Measurements from ENCODE around the gene MEF2B. TPM values are rescaled to one million over a fixed set of nuclear protein-coding genes. Genes with fewer than 3 reads are reported as not detected.

Gene MEF2B
- total and polyA plus RNA-seq, 10 of the 15 experiments (the other 5 are each of a cell fraction or from before 2014, with no cell fraction given): 0.09 to 33.0 (median 8.9) TPM

GRCh38 chr19:19109601-19110000 is 60.5 kb downstream of the MEF2B start:
- in situ Hi-C loops (cut with MboI) (no loop called here), intact Hi-C loops (cut with micrococcal nuclease; ENCODE audit: unreplicated experiment) (no loop called here)
- no peak for FAIRE-seq
- no peaks in the 10 kb centered on the region for H3K27me3 ChIP-seq (replicated peaks in 1 of 2; ENCODE audit: control insufficient read depth in 2 of 2, insufficient read depth in 2 of 2, low read length in 1 of 2)
- H3K4me3 ChIP-seq: no peak overlapping the region
- TF ChIP-seq SRF (IDR thresholded peaks at IDR 0.05; ENCODE audit: low read depth in 2 of 2, low read length in 2 of 2) (no peak), JUND (IDR thresholded peaks at IDR 0.05; ENCODE audit: low read depth, low read length) (no peak), ELK1 (IDR thresholded peaks at IDR 0.05; ENCODE audit: low read depth, low read length) (no peak), CHD1 (IDR thresholded peaks at IDR 0.05; ENCODE audit: low read depth, low read length) (no peak), GABPA (IDR thresholded peaks at IDR 0.05; ENCODE audit: low read depth) (no peak), CREB1 (IDR thresholded peaks at IDR 0.05; ENCODE audit: low read depth) (no peak), SP1 (IDR thresholded peaks at IDR 0.05; ENCODE audit: low read depth, low read length) (no peak), REST (IDR thresholded peaks at IDR 0.05; ENCODE audit: low read depth, low read length) (no peak), MYC (IDR thresholded peaks at IDR 0.05; ENCODE audit: insufficient read depth, insufficient read length, insufficient replicate concordance, low read length, severe bottlenecking) (no peak), NFYA (IDR thresholded peaks at IDR 0.05; ENCODE audit: borderline replicate concordance, low read depth, low read length) (no peak), MLLT1 (IDR thresholded peaks at IDR 0.05) (no peak), GATAD2B (conservative IDR thresholded peaks at IDR 0.05; ENCODE audit: low read depth) (no peak)
- ChIA-PET RAD21 (ENCODE audit: unreplicated experiment) (no interaction called here), POLR2A (no interaction called here), SMC1A (ENCODE audit: uncharacterized antibody, unreplicated experiment) (no interaction called here), CTCF (interaction anchor here (1.0 kb wide), 1 partner anchor 57 kb away, joined by 3 read pairs; no protein-coding TSS in a partner anchor)
- no peaks in the 10 kb centered on the region for H3K9me3 ChIP-seq (replicated peaks; ENCODE audit: control insufficient read depth, insufficient read depth, low read length)
- 81% methylated on average over 9 of the region's 9 CpGs for WGBS (ENCODE audit: insufficient coverage, insufficient replicate concordance, low lambda C conversion rate, missing lambda C conversion rate)
- BruUV-seq (replicated peaks): no TSS peak
- H2AFZ ChIP-seq (ENCODE audit: control insufficient read depth, low read depth, low read length): no peak overlapping the region
- H3K27ac ChIP-seq (ENCODE audit: control insufficient read depth, insufficient read depth): no peak overlapping the region
- H3K9ac ChIP-seq (ENCODE audit: control insufficient read depth, insufficient read depth, low read length): no peak overlapping the region
- no peaks in the 10 kb centered on the region for H3K36me3 ChIP-seq (ENCODE audit: control insufficient read depth in 2 of 2, insufficient read depth in 2 of 2, low read length in 1 of 2)
- H3K4me1 ChIP-seq (ENCODE audit: control insufficient read depth, insufficient read depth, low read length): no peaks in the 10 kb centered on the region
- no peak for ATAC-seq
- H3K4me2 ChIP-seq (ENCODE audit: control insufficient read depth, insufficient read depth): no peak overlapping the region
- no peak for DNase-seq (ENCODE audit: low read depth, low spot score)
- no peaks in the 10 kb centered on the region for H4K20me1 ChIP-seq (ENCODE audit: control insufficient read depth, insufficient read depth)
- no peaks in the 10 kb centered on the region for H3K79me2 ChIP-seq (ENCODE audit: control insufficient read depth, insufficient read depth, low read length)
